ENCODE data around the gene PLEKHG4B. TPM values are rescaled to one million over a fixed set of nuclear protein-coding genes. Genes with fewer than 3 reads are reported as not detected.

Gene PLEKHG4B
- total RNA-seq, 1 experiment from 2014 or later: 44.3 TPM

DNA sequence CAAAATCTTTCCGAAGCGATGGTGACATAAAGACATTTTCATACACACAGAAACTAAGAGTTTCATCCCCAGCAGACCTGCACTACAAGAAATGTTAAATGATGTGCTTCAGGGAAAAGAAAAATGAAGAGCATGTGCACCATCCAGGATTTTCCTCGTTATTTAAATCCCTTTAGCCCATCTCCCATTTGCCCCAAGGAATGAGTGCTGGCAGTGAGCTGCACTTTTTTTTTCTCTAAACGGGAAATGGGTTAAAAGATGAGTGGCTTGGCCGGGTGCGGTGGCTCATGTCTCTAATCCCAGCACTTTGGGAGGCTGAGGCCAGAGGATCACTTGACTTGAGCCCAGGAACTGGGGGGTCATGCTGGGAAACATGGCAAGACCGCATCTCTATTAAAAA is 92.5 kb downstream of the PLEKHG4B start:
- Histone ChIP-seq H2BK120ac (ENCODE audit: low read depth, low read length, poor library complexity, severe bottlenecking) (no peak overlapping the region), H3K79me2 (ENCODE audit: insufficient read depth, low read length) (no peaks in the 10 kb centered on the region), H2BK5ac (ENCODE audit: insufficient read length, low read length) (no peak overlapping the region), H3K9me3 (ENCODE audit: control insufficient read depth, low read depth, low read length) (no peaks in the 10 kb centered on the region), H3K79me1 (ENCODE audit: insufficient read depth, low read depth, low read length, poor library complexity, severe bottlenecking) (no peaks in the 10 kb centered on the region), H3K14ac (ENCODE audit: insufficient read depth, low read length) (no peak overlapping the region), H4K5ac (ENCODE audit: insufficient read length, low read depth, low read length) (no peak overlapping the region), H3K4me1 (ENCODE audit: insufficient read depth, low read length) (peaks cover 3% of the 10 kb centered on the region; the same call in 1 of the 2 replicates), H3K4me2 (ENCODE audit: insufficient read depth, insufficient read length, low read length) (no peak overlapping the region), H3K56ac (ENCODE audit: insufficient read length, low read depth, low read length) (no peak overlapping the region), H4K20me1 (ENCODE audit: control insufficient read depth, insufficient read depth, insufficient read length) (no peaks in the 10 kb centered on the region), H2BK20ac (ENCODE audit: low read depth, low read length, poor library complexity, severe bottlenecking) (no peak overlapping the region), H2AFZ (ENCODE audit: low read length) (no peak overlapping the region), H3T11ph (ENCODE audit: low read length) (no peak overlapping the region), H3K23me2 (ENCODE audit: insufficient read length, low read depth, low read length, poor library complexity, severe bottlenecking) (no peaks in the 10 kb centered on the region), H3K4ac (ENCODE audit: low read depth, low read length) (no peak overlapping the region), H2BK12ac (ENCODE audit: insufficient read length, low read depth, low read length) (no peak overlapping the region), H3K27ac (ENCODE audit: insufficient read length, low read depth, low read length) (no peak overlapping the region), H3K27me3 (ENCODE audit: insufficient read depth, low read length) (no peaks in the 10 kb centered on the region), H2BK15ac (ENCODE audit: low read depth, low read length) (no peak overlapping the region), H2AK5ac (ENCODE audit: insufficient read length, low read length) (no peak overlapping the region), H3K18ac (ENCODE audit: insufficient read length, low read depth, low read length) (no peak overlapping the region), H3K23ac (ENCODE audit: insufficient read length, low read depth, low read length) (no peak overlapping the region), H3K9ac (ENCODE audit: extremely low read depth, insufficient read length, low read length) (no peak overlapping the region), H4K91ac (ENCODE audit: insufficient read length, low read depth, low read length) (no peak overlapping the region), H4K8ac (replicated peaks; ENCODE audit: insufficient read length, low read depth, low read length) (no peak overlapping the region)
- TF ChIP-seq, protein P1, sequence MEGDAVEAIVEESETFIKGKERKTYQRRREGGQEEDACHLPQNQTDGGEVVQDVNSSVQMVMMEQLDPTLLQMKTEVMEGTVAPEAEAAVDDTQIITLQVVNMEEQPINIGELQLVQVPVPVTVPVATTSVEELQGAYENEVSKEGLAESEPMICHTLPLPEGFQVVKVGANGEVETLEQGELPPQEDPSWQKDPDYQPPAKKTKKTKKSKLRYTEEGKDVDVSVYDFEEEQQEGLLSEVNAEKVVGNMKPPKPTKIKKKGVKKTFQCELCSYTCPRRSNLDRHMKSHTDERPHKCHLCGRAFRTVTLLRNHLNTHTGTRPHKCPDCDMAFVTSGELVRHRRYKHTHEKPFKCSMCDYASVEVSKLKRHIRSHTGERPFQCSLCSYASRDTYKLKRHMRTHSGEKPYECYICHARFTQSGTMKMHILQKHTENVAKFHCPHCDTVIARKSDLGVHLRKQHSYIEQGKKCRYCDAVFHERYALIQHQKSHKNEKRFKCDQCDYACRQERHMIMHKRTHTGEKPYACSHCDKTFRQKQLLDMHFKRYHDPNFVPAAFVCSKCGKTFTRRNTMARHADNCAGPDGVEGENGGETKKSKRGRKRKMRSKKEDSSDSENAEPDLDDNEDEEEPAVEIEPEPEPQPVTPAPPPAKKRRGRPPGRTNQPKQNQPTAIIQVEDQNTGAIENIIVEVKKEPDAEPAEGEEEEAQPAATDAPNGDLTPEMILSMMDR (conservative IDR thresholded peaks at IDR 0.05): no peak
- H3K27ac Mint-ChIP-seq: no peak overlapping the region
- H3K4me3 Mint-ChIP-seq: no peak overlapping the region
- H3K9me3 Mint-ChIP-seq: no peaks in the 10 kb centered on the region
- peaks cover 16 to 18% of the 10 kb centered on the region in 2 experiments for H3K4me1 Mint-ChIP-seq
- no CpG with 5 or more reads among the region's 7 CpGs for WGBS (ENCODE audit: extremely low coverage, insufficient read length, low lambda C conversion rate)
- DNase-seq: no peak
- peaks cover 8 to 48% (median 46%) of the 10 kb centered on the region in 3 experiments for H3K36me3 Mint-ChIP-seq (ENCODE audit: insufficient read depth in 1 of 3, low read depth in 3 of 3)
- peaks cover 1% of the 10 kb centered on the region for H3K27me3 Mint-ChIP-seq (ENCODE audit: low read depth)

Data from H9 (cell line).